NCI-H2196 treated with DMSO at 0.1 percent for 48 hours (cell line): ENCODE results near the gene ZNF728.
"Not testable (repeated sequence)": the region's sequence is repeated elsewhere in the genome, so short reads cannot be mapped to it uniquely, and the experiment has no call there.

Experiments used
- DNase-seq: peaks from one replicate; lab custom pipeline; 2025; ENCODE audit not compliant: unreplicated experiment; lab: John Stamatoyannopoulos, UW

ZNF728 gene

DNA sequence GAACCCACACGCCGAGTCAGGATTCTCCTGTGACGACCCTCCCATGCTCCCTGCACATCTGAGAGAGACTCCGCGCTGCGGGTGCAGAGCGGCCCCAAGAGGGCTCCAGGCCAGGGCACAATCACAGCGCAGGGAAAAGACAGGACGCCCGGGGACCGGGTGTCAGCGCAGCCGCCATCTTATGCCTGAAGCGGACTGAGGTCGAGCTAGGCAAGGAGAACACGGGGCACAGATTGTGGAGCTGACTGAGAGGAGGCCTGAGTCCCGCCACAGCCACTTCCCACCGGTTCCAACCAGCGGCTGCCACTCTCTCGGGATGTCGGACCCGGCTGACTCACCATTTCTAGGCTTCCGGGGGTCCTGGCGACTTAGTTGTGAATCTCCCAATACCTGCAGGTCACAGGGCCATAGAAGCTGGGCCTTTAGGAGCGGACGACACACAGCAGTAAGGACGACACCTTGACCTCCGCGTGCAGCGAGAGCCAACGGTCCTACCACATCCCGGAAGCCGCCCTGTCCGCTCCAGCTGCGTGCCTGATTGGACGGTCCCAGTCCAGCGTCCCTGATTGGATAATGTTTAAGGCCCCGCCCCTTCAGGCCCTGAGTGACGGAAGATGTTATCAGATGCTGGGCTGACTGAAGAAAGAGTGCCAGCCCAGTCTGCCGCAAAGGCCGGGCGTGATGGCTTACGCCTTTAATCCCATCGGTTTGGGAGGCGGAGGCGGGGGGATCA, at the start of gene ZNF728:
ZNF728 (minus strand) TSS at position 487 of the 733 bp plus-strand sequence; CDS start at position 341, 146 bp downstream.
- no peak for DNase-seq

DNA sequence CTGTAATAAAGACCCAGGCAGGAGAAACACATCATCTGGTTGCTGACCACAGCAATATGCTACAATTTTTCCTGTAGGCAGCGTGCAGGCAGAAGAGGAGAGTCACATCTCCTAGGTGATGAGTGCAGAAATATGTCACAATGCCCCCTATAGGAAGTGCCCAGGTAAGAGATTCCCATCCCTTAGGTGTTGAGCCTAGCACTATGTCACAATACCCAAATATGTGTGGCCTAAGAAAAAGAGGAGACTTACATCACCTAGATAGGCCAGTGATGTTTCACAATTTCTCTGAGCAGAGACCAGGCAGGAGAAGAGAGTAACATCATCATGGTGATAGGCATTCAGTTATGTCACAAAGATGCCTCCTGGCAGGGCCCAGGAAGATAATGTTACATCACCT, 49.4 kb upstream of the ZNF728 start:
- DNase-seq: no peak

DNA sequence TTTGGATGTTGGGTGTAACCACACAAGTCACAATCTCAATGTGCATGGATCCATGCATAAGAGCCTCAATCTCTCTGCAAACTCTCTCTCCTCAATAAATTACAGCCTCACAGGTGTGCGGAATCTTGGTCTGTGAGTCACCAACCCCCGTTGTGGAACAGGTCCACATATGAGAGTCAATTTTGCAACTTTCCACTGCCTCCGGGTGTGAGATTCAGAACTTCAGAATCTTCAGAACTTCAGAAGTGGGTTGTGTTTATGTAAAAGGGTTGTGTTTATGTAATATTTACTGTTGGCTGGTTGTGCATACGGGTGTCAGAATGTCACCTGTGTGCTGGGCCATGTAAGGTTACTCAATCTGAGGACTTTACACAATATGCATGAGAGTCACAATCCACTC, 46.3 kb upstream of the ZNF728 start:
- DNase-seq: no peak

DNA sequence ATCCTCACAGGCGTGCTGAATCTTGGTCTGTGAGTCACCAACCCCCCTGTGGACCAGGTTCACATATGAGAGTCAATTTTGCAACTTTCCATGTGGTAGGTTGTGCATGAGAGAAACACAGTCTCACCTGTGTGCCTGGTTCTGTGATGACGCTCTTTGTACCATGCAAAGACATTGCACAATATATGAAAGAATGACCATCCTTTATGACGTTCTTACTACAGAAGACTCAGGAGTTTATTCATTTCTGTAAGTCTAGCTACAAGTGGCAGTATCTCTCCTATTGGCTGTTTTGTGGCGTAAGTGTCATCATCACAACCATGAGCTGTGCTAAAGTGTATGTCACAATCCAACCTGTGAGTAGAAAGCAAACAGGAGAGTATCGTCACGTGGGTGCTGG, 43.8 kb upstream of the ZNF728 start:
- no peak for DNase-seq

DNA sequence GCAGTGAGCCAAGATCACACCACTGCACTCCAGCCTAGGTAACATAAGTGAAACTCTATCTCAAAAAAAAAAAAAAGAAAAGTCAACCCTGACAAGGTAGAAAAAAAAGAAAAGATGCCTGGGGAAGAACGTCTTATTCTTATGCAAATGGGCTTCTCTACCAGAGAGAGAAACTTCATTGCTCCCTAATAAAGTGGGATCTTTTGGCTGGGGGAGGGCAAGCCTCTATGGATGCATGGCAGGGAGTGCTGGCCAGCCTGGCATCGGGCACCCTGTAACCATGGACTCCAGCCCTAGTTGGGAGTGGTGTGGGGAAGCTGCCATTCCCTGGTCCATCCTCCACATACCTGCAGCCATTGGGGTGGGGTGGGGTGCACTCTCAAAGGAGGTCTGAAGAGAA, 30.7 kb upstream of the ZNF728 start:
- DNase-seq: no peak

DNA sequence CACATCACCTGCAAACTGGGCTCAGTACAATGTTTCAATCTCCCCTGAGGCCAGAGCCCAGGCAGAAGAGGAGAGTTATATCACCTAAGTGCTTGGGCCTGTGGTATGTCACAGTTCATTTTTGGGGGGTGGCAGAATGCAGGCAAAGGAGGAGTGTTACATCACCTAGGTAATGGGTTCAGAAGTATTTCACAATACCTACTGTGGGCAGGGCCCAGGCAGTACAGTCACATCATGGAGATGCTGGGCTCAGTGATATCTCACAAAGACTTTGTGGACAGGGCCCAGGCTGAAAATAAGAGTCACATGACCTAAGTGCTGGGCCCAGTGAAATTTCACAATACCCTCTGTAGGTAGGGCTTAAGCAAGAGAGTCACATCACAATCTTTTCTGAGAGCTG, 12.7 kb upstream of the ZNF728 start:
- no peak for DNase-seq

DNA sequence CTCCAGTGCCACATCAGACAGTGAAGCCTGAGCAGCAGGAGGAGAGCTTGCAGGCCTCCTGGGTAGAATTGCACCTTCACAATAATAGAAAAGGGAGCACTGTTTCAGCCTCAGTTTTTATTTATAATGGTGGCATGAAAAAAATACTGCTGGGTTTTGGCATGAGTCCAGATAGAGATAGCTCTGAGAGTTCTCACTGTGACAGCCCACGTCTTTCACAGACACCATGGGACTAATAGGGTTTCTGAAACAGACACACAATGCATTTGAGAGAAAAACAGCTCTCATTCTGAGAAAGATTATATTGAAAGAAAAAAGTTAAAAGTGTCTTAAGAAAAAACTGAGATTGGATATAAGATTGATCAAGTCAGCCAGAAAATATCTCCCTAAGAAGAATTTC, 8.0 kb downstream of the ZNF728 start:
- DNase-seq: not testable (repeated sequence)

DNA sequence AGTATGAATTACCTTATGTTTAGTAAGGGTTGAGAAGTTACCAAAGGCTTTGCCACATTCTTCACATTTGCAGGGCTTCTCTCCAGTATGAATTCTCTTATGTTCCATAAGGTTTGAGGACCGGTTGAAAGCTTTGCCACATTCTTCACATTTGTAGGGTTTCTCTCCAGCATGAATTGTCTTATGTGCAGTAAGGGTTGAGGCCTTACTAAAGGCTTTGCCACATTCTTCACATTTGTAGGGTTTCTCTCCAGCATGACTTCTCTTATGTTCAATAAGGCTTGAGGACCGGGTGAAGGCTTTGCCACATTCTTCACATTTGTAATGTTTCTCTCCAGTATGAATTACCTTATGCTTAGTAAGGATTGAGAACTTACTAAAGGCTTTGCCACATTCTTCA, 26.7 kb downstream of the ZNF728 start:
- no peak for DNase-seq

DNA sequence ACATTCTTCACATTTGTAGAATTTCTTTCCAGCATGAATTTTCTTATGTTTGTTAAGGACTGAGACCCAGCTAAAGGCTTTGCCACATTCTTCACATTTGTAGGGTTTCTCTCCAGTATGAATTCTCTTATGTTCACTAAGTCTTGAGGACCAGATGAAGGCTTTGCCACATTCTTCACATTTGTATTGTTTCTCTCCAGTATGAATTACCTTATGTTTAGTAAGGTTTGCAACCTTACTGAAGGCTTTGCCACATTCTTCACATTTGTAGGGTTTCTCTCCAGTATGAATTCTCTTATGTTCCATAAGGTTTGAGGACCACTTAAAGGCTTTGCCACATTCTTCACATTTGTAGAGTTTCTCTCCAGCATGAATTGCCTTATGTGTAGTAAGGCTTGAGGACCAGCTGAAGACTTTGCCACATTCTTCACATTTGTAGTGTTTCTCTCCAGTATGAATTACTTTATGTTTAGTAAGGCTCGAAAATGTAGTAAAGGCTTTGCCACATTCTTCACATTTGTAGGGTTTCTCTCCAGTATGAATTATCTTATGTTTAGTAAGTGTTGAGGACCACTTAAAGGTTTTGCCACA, 27.3 kb downstream of the ZNF728 start:
- DNase-seq: not testable (repeated sequence)

DNA sequence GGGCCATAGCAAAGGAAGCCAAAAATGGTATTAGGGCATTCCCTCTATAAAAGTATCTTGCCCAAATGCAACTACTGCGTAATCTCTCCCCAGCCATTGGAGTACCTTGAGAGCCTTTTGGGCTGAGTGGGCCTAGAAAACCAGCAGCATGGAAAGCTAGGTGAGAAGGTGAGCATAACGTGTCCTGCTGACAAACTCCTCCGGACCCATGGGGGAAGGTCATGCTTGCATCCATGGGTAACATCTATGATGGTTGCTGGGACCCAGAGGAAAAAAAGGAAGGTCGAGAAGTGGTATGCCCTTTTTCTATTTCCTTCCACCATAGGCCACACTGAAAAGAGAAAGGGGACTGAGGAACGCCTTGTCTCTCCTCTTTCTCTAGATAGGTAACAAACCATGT, 57.4 kb downstream of the ZNF728 start:
- no peak for DNase-seq

DNA sequence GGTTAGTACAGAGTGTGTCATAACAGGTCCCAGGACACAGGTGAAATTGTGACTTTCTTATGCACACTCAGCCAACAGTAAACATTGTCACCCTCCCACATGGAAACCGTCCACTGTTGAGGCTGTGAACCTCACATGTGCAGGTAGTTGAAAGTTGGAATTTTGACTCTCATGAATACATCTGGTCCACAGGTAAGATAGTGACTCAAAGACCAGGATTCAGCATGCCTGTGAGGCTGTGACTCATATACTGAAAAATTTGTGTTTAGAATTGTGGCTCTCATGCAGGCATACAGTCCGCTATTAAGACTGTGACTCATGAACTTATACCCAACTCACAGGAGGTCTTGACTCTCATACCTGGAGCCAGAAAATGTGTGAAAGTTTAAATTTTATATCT, 67.8 kb downstream of the ZNF728 start:
- no peak for DNase-seq

DNA sequence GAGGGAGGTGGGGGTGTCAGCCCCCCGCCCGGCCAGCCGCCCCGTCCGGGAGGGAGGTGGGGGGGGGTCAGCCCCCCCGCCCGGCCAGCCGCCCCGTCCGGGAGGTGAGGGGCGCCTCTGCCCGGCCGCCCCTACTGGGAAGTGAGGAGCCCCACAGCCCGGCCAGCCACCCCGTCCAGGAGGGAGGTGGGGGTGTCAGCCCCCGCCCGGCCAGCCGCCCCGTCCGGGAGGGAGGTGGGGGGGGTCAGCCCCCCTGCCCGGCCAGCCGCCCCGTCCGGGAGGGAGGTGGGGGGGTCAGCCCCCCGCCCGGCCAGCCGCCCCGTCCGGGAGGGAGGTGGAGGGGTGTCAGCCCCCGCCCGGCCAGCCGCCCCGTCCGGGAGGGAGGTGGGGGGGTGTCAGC, 75.4 kb downstream of the ZNF728 start:
- not testable (repeated sequence) for DNase-seq

DNA sequence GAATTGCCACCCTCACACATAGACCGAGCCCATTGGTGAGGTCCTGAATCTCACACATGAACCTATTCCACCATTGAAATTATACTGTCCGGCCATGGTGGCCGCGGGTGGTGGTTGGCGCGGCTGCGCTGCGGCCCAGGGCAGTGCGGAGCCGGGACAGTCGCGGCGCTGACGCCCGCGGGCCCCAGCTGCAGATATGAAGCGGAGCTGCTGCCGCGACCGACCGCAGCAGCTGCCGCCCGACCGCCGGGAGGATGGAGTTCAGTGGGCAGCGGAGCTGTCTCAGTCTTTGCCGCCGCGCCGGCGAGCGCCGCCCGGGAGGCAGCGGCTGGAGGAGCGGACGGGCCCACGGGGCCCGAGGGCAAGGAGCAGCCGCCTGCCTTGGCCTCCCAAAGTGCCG, 77.8 kb downstream of the ZNF728 start:
- not testable (repeated sequence) for DNase-seq
